Body of pancreas (tissue), 4 donors: ENCODE results near the gene CLSTN1.

ENCODE experiments used
- POLR2A ChIP-seq, 3 donors: fragments of 450-650 bp; IDR thresholded peaks; one replicate each; pipeline ENCODE4 v1.6.1; 2016; ENCODE audit warnings: antibody characterized with exemption in 3 of 3, mild to moderate bottlenecking in 2 of 3
- TF ChIP-seq, protein P1 (sequence below), 7 experiments: fragments of 450-650 bp in 4 of 7; fragments of 200-600 bp in 3 of 7; sonication (generic) in 3 of 7; IDR thresholded peaks; one replicate each; pipeline ENCODE4 v1.5.1; 2016 to 2019; ENCODE audit warnings: antibody characterized with exemption in 7 of 7

DNA sequence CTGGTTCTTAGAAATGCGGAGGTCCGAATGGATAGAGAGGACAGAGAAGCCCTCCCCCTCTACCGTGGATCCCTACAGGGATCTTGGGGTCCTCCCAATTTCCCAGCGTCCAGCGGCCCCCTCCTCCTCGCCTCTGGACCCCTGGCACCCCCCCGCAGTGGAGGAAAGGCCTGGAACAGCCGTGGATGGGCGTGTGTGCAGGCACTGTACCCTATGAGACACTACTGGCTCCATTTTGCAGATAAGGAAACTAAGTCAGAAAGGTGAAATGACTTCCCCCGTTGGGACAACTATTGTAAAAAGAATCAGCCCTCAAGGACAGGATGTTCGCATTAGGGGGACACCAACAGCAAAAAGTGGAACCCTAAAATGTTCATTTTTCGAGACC lies 931 bp upstream of the CLSTN1 start:
- TF ChIP-seq, protein P1, sequence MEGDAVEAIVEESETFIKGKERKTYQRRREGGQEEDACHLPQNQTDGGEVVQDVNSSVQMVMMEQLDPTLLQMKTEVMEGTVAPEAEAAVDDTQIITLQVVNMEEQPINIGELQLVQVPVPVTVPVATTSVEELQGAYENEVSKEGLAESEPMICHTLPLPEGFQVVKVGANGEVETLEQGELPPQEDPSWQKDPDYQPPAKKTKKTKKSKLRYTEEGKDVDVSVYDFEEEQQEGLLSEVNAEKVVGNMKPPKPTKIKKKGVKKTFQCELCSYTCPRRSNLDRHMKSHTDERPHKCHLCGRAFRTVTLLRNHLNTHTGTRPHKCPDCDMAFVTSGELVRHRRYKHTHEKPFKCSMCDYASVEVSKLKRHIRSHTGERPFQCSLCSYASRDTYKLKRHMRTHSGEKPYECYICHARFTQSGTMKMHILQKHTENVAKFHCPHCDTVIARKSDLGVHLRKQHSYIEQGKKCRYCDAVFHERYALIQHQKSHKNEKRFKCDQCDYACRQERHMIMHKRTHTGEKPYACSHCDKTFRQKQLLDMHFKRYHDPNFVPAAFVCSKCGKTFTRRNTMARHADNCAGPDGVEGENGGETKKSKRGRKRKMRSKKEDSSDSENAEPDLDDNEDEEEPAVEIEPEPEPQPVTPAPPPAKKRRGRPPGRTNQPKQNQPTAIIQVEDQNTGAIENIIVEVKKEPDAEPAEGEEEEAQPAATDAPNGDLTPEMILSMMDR (IDR thresholded peaks at IDR 0.05), result no peak
- TF ChIP-seq POLR2A (IDR thresholded peaks at IDR 0.05), result no peak
